HFF-Myc (cell line): ENCODE measurements around the gene FAM53A.
A peak's percentile ranks its signal among the peaks of the same experiment; 100 is the strongest.

Experiments
- DNase-seq: peaks from one replicate; pipeline ENCODE4 v3.0.0-alpha.2; 2011; ENCODE audit warnings: low read depth; ENCODE audit errors: extremely low read depth
- H3K4me3 ChIP-seq: replicated peaks from 2 replicates; pipeline ENCODE4 v1.5.1; 2011; ENCODE audit warnings: low read depth, mild to moderate bottlenecking, control low read depth, low read length
- TF ChIP-seq, protein P1 (sequence below): IDR thresholded peaks from 2 replicates; pipeline ENCODE4 v1.5.1; 2012; ENCODE audit warnings: mild to moderate bottlenecking, low read depth, low read length, control low read depth; ENCODE audit errors: missing control alignments

The FAM53A gene

DNA sequence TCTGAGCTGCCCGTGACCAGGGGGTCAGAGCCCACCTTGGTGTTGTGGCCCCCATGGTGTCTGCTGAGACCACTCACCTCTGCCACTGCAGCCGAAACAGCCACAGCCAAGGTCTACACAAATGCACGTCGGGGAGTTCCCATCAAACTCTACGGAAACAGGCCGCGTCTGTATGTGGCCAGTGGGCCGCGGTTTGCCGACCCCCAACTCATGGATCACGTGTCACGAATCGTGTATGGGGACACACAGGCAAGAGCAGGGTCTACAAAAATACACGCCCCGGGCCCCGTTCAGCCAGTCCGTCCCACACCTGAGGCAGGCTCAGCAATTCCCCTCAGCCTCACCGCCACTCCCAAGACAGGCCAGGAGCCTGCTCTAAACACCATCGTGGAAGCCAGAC is 53.8 kb downstream of the FAM53A start:
- no peak for DNase-seq
- H3K4me3 ChIP-seq = no peak overlapping the region
- TF ChIP-seq, protein P1, sequence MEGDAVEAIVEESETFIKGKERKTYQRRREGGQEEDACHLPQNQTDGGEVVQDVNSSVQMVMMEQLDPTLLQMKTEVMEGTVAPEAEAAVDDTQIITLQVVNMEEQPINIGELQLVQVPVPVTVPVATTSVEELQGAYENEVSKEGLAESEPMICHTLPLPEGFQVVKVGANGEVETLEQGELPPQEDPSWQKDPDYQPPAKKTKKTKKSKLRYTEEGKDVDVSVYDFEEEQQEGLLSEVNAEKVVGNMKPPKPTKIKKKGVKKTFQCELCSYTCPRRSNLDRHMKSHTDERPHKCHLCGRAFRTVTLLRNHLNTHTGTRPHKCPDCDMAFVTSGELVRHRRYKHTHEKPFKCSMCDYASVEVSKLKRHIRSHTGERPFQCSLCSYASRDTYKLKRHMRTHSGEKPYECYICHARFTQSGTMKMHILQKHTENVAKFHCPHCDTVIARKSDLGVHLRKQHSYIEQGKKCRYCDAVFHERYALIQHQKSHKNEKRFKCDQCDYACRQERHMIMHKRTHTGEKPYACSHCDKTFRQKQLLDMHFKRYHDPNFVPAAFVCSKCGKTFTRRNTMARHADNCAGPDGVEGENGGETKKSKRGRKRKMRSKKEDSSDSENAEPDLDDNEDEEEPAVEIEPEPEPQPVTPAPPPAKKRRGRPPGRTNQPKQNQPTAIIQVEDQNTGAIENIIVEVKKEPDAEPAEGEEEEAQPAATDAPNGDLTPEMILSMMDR = no peak

DNA sequence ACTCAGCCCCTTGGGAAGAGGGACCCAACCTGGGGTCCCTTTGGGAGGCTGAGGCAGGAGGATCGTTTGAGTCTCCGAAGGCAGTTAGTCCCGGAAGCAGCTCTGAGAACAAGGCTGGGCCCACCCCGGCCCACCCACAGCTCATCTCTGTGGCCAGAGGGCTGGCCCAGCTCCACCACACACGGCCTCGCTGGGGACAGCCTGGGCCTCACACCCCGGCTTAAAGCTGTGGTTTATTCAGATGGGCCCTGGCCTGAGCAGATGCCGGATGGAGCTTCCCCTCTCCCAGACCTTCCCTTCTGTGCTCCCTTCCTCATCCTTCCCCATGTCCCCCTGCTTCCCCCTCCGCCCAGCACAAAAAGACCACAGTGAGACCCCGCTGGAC is 54.4 kb downstream of the FAM53A start:
- no peak for DNase-seq
- H3K4me3 ChIP-seq = no peak overlapping the region
- TF ChIP-seq, protein P1 = no peak

DNA sequence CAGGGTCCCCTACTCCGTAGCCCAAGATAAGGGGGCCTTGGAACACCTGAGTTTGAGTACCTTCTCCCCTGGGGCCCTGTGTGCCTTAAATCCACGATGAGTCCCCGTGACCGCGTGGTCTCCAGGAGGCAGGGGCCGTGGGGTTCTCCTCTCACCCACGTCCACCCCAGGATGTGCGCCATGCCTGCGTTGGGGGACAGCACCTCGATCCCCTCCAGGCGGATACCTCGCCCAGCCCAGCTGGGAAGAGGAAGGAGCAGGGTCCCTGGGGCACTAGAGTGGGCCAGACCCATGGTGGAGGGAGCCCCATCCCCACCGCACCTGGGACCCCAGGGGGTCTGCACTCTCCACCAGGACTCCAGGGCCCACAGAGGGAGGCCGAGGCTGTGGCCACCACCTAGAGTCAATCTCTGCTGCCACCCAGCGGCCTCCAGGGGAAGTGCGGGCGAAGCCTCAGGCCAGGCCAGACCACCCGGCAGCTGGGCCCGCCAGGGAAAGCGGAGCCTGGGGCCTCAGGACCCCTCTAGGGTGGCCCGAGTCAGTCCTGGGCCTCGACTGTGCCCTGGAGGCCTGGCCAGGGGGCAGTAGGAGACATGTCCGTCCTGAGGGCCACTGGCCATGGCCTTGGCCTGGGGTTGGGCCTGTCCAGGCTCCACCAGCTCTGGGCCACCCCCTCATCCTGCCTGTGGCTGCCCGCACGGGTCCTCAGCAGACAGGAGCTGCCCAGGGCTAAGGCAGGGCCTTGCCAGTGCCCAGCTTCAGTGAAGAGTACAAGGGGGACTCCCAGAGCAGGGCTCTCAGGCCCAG is 55.0 kb downstream of the FAM53A start:
- DNase-seq = no peak
- TF ChIP-seq, protein P1 = peak; percentile 89
- no peak overlapping the region for H3K4me3 ChIP-seq

DNA sequence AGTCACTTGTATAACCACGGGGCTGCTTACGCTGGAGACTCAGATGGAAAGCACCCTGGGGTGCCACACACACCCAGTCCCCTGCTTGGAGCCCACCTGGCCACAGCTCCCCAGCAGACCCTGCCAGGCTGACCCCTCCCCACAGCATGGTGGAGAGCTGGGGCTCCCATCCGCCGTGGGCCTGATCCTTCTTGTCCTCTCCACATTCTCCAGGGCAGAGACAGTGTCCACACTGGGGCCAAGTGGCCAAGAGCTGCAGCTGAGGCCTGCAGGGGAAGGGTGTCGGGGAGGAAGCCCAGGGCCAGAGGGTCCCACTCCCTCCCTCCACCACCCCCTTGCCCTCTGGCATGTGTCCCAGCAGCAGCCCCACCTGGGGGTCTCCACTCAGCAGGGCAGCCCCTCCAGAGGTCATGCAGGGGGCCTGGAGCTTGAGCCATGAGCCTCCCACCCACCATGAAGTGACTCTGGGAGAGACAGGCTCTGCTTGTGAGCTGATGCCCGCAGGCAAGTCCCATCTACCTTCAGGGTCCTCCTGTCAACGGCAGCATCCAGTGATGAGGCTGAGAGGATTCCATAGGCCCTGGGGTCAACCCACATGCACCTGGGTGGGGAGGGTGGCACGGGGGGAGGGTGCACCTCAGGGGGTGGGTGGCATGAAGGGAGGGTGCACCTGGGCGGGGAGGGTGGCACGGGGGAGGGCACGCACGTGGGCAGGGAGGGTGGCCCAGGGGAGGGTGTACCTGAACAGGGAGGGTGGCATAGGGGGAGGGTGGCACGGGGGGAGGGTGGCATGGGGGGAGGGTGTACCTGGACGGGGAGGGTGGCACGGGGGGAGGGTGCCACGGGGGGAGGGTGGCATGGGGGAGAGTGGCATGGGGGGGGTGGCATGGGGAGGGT is 56.4 kb downstream of the FAM53A start:
- DNase-seq = no peak
- TF ChIP-seq, protein P1 = no peak
- no peak overlapping the region for H3K4me3 ChIP-seq

GRCh38 chr4:1626941-1627340 is 57.2 kb downstream of the FAM53A start:
- DNase-seq = no peak
- no peak overlapping the region for H3K4me3 ChIP-seq
- TF ChIP-seq, protein P1 = no peak

- TF ChIP-seq, protein P1 = no peak
- no peak for DNase-seq
- H3K4me3 ChIP-seq = no peak overlapping the region
Observed at GRCh38 chr4:1626151-1626550, 58.0 kb downstream of the FAM53A start.
